ENCODE data around the gene SLC35F2.

Gene SLC35F2

GRCh38 chr11:107791343-107792048 lies 67.1 kb downstream of the SLC35F2 start:
- Histone ChIP-seq H4K20me1 (ENCODE audit: insufficient read depth, low read length, poor library complexity, severe bottlenecking) (no peaks in the 10 kb centered on the region), H3K4me3 (ENCODE audit: low read length, poor library complexity, severe bottlenecking) (no peak overlapping the region), H3K4me1 (ENCODE audit: insufficient read depth, low read length, poor library complexity, severe bottlenecking) (no peaks in the 10 kb centered on the region), H3F3A (ENCODE audit: low read depth) (no peaks in the 10 kb centered on the region), H3K27me3 (ENCODE audit: insufficient read depth, low read length, poor library complexity, severe bottlenecking) (no peaks in the 10 kb centered on the region), H3K9me3 (ENCODE audit: insufficient read depth, low read depth, low read length) (no peaks in the 10 kb centered on the region), H3K36me3 (ENCODE audit: insufficient read depth, low read length) (no peaks in the 10 kb centered on the region), H3K4me2 (ENCODE audit: low read depth, low read length, poor library complexity, severe bottlenecking) (no peak overlapping the region), H3K9me2 (replicated peaks; ENCODE audit: low read depth, low read length) (no peaks in the 10 kb centered on the region), H3K79me2 (ENCODE audit: insufficient read depth, low read length) (no peaks in the 10 kb centered on the region), H3K9ac (ENCODE audit: low read depth, low read length, poor library complexity, severe bottlenecking) (no peak overlapping the region), H2AFZ (ENCODE audit: low read length) (no peak overlapping the region)
- TF ChIP-seq EZH2phosphoT487 (IDR thresholded peaks at IDR 0.05; ENCODE audit: borderline replicate concordance): no peak

GRCh38 chr11:107789767-107790166 lies 68.8 kb downstream of the SLC35F2 start:
- Histone ChIP-seq H3K4me1 (ENCODE audit: insufficient read depth, low read length, poor library complexity, severe bottlenecking) (no peaks in the 10 kb centered on the region), H3K9me2 (replicated peaks; ENCODE audit: low read depth, low read length) (no peaks in the 10 kb centered on the region)

GRCh38 chr11:107787733-107788132 lies 70.9 kb downstream of the SLC35F2 start:
- H4K20me1 ChIP-seq (ENCODE audit: insufficient read depth, low read length, poor library complexity, severe bottlenecking): no peaks in the 10 kb centered on the region

More at GRCh38 chr11:107789767-107790166, 68.8 kb downstream of the SLC35F2 start:
- Histone ChIP-seq H3K79me2 (ENCODE audit: insufficient read depth, low read length) (no peaks in the 10 kb centered on the region), H3F3A (ENCODE audit: low read depth) (no peaks in the 10 kb centered on the region), H2AFZ (ENCODE audit: low read length) (no peak overlapping the region), H3K36me3 (ENCODE audit: insufficient read depth, low read length) (no peaks in the 10 kb centered on the region), H3K9me3 (ENCODE audit: insufficient read depth, low read depth, low read length) (no peaks in the 10 kb centered on the region), H3K4me3 (ENCODE audit: low read length, poor library complexity, severe bottlenecking) (no peak overlapping the region), H4K20me1 (ENCODE audit: insufficient read depth, low read length, poor library complexity, severe bottlenecking) (no peaks in the 10 kb centered on the region), H3K4me2 (ENCODE audit: low read depth, low read length, poor library complexity, severe bottlenecking) (no peak overlapping the region), H3K9ac (ENCODE audit: low read depth, low read length, poor library complexity, severe bottlenecking) (no peak overlapping the region), H3K27me3 (ENCODE audit: insufficient read depth, low read length, poor library complexity, severe bottlenecking) (no peaks in the 10 kb centered on the region)
- TF ChIP-seq CTCF (conservative IDR thresholded peaks at IDR 0.05; ENCODE audit: low read length) (no peak), EZH2phosphoT487 (IDR thresholded peaks at IDR 0.05; ENCODE audit: borderline replicate concordance) (no peak)

More at GRCh38 chr11:107787733-107788132, 70.9 kb downstream of the SLC35F2 start:
- Histone ChIP-seq H3F3A (ENCODE audit: low read depth) (no peaks in the 10 kb centered on the region), H3K4me2 (ENCODE audit: low read depth, low read length, poor library complexity, severe bottlenecking) (no peak overlapping the region), H3K9ac (ENCODE audit: low read depth, low read length, poor library complexity, severe bottlenecking) (no peak overlapping the region), H3K36me3 (ENCODE audit: insufficient read depth, low read length) (no peaks in the 10 kb centered on the region), H3K4me3 (ENCODE audit: low read length, poor library complexity, severe bottlenecking) (no peak overlapping the region), H3K27me3 (ENCODE audit: insufficient read depth, low read length, poor library complexity, severe bottlenecking) (no peaks in the 10 kb centered on the region), H3K4me1 (ENCODE audit: insufficient read depth, low read length, poor library complexity, severe bottlenecking) (no peaks in the 10 kb centered on the region), H3K9me2 (replicated peaks; ENCODE audit: low read depth, low read length) (no peaks in the 10 kb centered on the region), H3K79me2 (ENCODE audit: insufficient read depth, low read length) (no peaks in the 10 kb centered on the region), H2AFZ (ENCODE audit: low read length) (no peak overlapping the region), H3K9me3 (ENCODE audit: insufficient read depth, low read depth, low read length) (no peaks in the 10 kb centered on the region)
- no peak for TF ChIP-seq CTCF (conservative IDR thresholded peaks at IDR 0.05; ENCODE audit: low read length)
- TF ChIP-seq EZH2phosphoT487 (IDR thresholded peaks at IDR 0.05; ENCODE audit: borderline replicate concordance): no peak

Data from Loucy (cell line).